ENCODE measurements around the gene RASGEF1C.

DNA sequence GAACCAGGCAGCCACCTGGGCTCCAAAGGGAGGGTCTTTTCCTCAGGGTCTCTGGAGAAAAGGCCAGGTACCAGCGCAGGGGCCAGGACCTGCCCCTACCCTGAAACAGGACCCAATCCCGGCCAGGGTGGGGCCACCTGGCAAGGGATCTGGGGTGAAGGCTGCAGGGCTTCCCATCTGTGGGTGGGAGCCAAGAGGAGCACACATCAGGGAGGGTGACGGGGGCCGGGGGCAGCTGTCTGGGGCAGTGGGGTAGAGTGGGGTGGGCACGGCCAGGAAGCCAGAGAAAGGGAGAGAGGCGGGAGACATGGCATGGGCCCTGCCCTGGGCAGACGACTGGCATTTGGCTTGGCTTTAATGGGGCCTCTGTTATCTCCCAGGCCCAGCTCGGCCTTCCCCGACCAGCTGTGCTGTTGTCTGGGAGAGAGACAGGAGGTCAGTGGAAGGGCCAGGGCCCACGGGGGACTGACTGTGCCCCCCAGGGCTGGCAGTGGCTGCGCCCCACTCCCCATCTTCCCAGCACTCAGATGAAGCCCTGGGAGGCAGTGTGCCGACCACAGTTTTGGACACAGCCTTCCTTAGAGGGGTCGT, 80.2 kb downstream of the RASGEF1C start:
- TF ChIP-seq, protein P1, sequence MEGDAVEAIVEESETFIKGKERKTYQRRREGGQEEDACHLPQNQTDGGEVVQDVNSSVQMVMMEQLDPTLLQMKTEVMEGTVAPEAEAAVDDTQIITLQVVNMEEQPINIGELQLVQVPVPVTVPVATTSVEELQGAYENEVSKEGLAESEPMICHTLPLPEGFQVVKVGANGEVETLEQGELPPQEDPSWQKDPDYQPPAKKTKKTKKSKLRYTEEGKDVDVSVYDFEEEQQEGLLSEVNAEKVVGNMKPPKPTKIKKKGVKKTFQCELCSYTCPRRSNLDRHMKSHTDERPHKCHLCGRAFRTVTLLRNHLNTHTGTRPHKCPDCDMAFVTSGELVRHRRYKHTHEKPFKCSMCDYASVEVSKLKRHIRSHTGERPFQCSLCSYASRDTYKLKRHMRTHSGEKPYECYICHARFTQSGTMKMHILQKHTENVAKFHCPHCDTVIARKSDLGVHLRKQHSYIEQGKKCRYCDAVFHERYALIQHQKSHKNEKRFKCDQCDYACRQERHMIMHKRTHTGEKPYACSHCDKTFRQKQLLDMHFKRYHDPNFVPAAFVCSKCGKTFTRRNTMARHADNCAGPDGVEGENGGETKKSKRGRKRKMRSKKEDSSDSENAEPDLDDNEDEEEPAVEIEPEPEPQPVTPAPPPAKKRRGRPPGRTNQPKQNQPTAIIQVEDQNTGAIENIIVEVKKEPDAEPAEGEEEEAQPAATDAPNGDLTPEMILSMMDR (IDR thresholded peaks at IDR 0.05 in 2 of 3, conservative IDR thresholded peaks at IDR 0.05 in 1 of 3; ENCODE audit: control insufficient read depth in 2 of 3, extremely low read depth in 1 of 3, insufficient read depth in 1 of 3, low read depth in 3 of 3, low read length in 3 of 3) = no peak
- no peak for TF ChIP-seq EGR1 (IDR thresholded peaks at IDR 0.05; ENCODE audit: borderline replicate concordance in 1 of 2, low read depth in 2 of 2, low read length in 2 of 2)
- no peak for TF ChIP-seq FOXM1 (IDR thresholded peaks at IDR 0.05; ENCODE audit: low read depth, low read length)
- no peak for TF ChIP-seq MXI1 (IDR thresholded peaks at IDR 0.05; ENCODE audit: low read depth, low read length)
- no peak for TF ChIP-seq HCFC1 (IDR thresholded peaks at IDR 0.05; ENCODE audit: low read length)
- TF ChIP-seq, protein P2, sequence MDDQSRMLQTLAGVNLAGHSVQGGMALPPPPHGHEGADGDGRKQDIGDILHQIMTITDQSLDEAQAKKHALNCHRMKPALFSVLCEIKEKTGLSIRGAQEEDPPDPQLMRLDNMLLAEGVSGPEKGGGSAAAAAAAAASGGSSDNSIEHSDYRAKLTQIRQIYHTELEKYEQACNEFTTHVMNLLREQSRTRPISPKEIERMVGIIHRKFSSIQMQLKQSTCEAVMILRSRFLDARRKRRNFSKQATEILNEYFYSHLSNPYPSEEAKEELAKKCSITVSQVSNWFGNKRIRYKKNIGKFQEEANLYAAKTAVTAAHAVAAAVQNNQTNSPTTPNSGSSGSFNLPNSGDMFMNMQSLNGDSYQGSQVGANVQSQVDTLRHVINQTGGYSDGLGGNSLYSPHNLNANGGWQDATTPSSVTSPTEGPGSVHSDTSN (IDR thresholded peaks at IDR 0.05; ENCODE audit: insufficient replicate concordance, low read depth, low read length) = no peak
- TF ChIP-seq SUZ12 (IDR thresholded peaks at IDR 0.05; ENCODE audit: unreplicated experiment) = no peak
- TF ChIP-seq CBX5 (IDR thresholded peaks at IDR 0.05; ENCODE audit: low read depth) = no peak
- no peak for TF ChIP-seq BRCA1 (IDR thresholded peaks at IDR 0.05; ENCODE audit: low read depth, low read length)
- TF ChIP-seq, protein P3, sequence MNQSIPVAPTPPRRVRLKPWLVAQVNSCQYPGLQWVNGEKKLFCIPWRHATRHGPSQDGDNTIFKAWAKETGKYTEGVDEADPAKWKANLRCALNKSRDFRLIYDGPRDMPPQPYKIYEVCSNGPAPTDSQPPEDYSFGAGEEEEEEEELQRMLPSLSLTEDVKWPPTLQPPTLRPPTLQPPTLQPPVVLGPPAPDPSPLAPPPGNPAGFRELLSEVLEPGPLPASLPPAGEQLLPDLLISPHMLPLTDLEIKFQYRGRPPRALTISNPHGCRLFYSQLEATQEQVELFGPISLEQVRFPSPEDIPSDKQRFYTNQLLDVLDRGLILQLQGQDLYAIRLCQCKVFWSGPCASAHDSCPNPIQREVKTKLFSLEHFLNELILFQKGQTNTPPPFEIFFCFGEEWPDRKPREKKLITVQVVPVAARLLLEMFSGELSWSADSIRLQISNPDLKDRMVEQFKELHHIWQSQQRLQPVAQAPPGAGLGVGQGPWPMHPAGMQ (IDR thresholded peaks at IDR 0.05; ENCODE audit: borderline replicate concordance) = no peak

Measured in GM12878 (cell line).